Activated T-cell treated with anti-CD3 and anti-CD28 coated beads for 4 hours (primary cell): ENCODE data around the gene HSF2BP.
"Not testable (repeated sequence)": the region's sequence is repeated elsewhere in the genome, so short reads cannot be mapped to it uniquely, and the experiment has no call there.

ENCODE experiments used
- DNase-seq: peaks from one replicate; pipeline ENCODE4 v3.0.0-alpha.2; 2020

HSF2BP gene

GRCh38 chr21:43616861-43617260, 42.4 kb downstream of the HSF2BP start:
- not testable (repeated sequence) for DNase-seq

- no peak for DNase-seq
Measured at GRCh38 chr21:43614839-43615238, 44.4 kb downstream of the HSF2BP start.

DNA sequence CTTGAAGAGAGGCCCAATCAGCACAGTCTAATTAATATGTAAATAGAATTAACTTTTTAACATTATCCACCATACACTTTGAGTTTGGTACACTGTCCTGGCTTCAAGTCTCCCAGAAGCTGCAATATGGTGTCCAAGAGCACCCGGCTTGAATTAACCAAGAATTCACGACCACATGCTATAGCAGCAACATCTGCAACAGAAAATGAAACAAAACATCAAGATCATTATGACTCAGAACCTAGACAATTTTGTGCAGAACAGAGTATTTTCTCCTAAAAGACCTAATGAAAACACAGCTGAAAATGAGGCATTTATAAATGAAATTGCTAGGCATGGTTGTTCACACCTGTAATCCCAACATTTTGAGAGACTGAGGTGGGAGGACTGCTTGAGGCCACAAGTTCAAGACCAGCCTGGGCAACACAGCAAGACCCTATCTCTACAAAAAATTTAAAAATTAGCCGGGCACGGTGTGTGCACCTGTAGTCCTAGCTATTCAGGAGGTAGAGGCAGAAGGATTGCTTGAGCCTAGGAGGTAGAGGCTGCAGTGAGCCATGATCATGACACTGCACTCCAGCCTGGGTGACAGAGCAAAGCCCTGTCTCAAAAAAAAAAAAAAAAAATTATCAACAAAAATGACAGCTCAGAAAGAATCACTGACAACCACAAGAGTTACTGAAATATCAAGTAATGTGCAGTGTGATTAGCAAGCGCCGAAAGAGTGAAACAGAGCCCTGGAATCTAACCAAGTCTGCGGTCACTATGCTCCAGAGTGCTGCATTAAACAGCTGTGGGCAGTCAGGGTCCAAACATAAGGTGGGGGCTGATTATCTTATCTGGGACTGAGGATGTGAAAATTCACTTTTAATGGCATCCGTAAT, 45.3 kb downstream of the HSF2BP start:
- no peak for DNase-seq

DNA sequence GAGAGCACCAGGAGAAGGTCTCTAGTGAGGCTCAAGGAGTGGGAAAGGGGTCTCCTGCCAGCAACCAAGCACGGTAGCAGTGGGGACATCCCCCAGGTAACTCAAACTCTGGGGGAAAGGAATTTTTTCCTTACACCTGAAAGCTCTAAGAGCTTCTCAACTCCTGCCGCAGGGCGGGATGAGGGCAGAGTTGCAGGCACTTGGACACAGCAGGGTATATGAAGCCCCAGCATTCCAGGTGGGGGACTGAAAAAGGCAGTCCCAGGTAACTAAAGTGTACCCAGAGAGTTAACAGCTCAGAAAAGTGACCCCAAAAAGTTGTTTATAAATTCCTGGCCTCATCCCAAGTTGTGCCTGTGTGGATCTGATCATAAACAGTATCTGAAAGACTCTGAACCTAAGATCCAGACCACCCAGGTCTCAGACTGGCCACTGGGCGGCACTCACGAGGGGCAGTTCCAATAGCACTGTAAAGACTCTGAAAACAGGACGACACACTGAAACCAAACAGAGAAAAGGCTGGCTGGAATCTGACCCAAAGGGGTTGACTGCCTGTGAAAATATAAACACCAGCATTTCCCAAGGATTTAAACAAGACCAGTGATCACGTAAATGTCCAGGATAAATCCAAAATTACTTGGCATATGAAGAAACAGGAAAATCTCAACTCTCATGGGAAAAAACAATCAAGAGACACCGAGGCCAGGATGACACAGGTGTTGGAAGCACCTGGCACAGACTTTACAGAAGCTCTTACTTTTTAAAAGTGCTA, 47.5 kb downstream of the HSF2BP start:
- DNase-seq, result no peak

DNA sequence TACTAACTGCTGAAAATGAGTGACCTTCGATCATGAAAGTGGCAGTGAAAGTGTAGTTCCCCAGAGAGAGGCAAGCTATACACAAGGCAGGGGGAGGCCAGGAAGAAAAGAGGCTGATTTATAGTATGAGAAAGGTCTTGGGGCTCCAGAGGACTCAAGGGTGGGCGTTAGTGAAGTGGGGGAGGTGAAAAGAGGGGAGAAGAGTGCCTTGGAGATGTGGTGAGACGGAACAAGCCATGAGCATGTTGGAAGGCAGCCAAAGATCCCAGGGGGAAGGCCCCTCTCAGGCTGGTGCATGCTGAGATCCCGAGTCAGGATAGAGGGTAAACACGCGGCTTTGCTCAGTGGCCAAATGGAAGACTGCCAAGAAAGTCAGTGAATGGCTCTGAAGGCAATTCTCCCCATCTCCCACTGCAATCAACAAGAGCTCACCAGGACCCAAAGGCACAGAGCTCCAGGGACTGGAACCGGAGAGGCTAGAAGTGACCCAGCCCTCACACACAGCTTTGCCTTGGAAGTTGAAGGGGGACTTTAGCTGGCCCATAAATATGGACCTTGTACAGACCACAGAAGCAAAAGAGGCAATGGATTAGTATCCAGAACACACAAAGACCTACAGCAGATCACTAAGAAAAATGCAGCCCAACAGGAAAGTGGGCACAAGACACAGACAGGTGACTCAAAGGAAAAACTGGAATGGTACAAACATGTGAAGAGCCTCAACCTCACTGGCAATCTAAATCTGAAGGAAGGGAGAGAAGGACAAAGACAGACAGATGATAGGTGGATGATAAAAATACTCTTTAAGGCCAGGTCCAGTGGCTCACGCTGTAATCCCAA, 49.6 kb downstream of the HSF2BP start:
- DNase-seq, result no peak

DNA sequence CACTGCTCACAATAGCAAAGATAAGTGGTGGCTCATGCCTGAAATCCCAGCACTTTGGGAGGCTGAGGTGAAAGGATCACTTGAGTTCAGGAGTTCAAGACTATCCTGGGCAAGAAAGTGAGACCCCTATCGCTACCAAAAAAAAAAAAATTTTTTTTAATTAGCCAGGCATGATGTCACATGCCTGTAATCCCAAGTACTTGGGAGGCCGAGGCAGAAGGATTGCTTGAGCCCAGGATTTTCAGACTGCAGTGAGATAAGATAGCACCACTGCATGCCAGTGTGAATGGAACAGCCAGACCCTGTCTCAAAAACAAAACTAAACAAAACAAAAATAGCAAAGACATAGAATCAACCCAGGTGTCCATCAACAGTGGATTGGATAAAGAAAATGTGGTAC, 50.6 kb downstream of the HSF2BP start:
- no peak for DNase-seq

GRCh38 chr21:43608225-43608624, 51.1 kb downstream of the HSF2BP start:
- no peak for DNase-seq

- no peak for DNase-seq
Measured at GRCh38 chr21:43605320-43606215, 53.7 kb downstream of the HSF2BP start.

DNA sequence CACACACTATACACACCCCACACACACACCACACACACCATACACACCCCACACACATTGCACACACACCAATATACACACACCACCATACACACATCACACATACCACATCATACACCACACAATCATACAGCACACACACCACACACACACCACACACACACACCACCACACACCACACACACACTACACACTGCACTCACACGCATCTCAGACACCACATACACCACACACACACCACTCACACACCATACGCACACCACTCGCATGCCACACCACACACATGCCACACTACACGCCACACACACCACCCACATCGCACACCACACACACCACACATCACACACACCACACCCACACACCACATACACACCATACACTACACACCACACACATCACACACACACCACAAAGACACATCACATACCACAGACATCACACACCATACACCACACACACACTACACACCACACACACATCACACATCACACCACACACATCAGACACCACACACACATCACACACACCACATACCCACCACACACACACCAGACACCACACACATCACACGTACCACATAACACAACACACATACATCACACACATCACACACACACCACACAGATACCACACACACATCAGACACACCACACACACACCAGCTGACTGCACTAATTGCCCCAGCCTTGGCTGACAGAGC, 54.6 kb downstream of the HSF2BP start:
- no peak for DNase-seq

GRCh38 chr21:43603641-43604504, 55.4 kb downstream of the HSF2BP start:
- DNase-seq, result no peak

GRCh38 chr21:43603233-43603626, 56.1 kb downstream of the HSF2BP start:
- no peak for DNase-seq

DNA sequence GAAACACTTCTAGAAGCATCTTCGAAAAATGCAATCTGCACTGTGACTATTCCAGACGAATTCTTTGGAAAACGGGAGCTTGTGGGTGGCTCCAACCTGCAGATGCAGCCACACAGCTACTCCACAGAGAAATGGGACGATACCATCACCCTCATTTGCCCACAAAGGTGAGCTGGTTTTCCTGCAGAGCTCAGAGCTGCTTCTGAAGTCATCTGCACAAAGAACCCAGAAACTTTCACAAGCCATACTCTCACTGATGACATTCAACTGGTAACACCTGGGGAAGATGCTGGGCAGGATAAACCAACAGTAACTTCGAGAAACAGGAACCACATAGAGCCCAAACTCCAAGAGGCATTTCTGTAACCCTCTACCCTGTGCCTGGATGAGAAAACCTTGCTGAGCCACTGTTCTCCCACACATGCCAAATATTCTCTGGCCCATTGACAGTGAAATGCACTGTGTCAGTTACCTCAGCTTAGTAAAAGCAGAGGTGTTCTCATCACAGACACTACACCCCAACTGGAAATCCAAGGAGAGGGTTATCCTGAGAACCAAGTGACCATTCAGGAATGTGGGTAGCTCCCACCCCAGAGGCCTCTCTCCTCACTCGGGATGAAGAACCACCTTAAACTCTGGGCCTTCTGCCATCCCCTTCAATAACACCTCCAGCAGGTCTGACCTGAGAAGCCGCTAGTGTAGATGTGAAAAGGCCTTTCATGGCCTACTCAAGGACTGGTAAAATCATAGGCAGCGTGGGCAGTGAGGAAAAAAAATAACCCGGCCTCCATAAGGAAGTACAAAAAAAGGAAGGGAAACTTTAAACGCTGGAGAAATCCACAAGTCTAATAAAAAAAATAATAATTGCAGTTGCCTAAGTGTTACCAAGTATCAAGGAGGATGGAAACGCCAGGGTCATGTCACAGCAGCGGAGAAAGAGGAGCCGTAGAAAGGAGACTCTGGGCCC, 56.7 kb downstream of the HSF2BP start:
- no peak for DNase-seq

GRCh38 chr21:43600642-43601402, 58.5 kb downstream of the HSF2BP start:
- no peak for DNase-seq

DNA sequence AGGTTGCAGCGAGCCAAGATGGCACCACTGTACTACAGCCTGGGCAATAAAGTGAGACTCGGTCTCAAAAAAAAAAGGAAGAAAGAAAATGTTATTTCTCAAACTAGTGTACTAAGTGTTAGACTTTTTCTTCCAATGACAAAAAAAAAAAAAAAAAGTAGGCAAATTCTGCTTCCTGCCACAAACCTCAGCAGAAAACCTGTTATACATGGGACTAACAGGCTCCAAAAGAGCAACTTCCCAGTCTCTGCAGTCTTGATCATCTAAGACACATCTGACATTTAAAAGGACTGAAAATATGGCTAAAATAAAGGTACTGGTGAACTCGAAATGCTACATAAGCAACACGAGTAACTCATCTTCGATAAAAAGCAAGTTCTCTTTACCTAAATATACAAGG, 59.6 kb downstream of the HSF2BP start:
- DNase-seq, result no peak

DNA sequence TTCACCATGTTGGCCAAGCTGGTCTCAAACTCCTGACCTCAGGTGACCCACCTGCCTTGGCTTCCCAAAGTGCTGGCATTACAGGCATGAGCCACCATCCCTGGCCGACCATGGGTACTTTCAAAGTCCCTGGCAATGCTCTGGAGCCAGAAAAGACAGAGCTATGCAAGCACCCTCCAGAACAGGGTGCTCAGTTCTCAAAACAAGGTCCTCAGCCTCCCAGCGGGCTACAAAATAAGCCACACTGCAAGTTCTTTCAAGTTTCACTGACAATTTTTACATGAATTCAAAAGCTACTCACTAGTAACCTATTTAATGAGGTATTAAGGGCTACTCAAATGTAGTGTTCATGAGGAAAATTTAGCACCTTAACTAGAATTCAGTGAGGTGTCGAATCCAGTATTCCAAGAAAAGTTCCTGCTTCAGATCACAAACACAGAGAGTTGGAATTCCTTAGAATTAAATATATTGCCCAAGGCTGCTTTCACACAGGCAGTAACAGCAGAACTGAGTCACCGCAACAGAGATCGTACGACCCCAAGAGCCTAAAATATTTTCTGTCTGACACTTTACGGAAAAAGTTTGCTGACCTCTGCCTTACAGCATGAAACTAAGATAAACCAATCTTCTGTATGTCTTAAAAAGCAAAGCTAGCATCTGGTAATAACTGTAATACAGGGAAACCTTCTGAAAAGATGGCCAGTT, 60.7 kb downstream of the HSF2BP start:
- DNase-seq, result no peak

- DNase-seq, result no peak
Measured at GRCh38 chr21:43597540-43598250, 61.6 kb downstream of the HSF2BP start.

GRCh38 chr21:43597052-43597451, 62.2 kb downstream of the HSF2BP start:
- DNase-seq, result no peak
